ENCODE data around the gene FGD3.
"Not testable (repeated sequence)": the region's sequence is repeated elsewhere in the genome, so short reads cannot be mapped to it uniquely, and the experiment has no call there.

The FGD3 gene

GRCh38 chr9:92988215-92988768 lies 41.0 kb downstream of the FGD3 start:
- Histone ChIP-seq H3K4me3 (no peak overlapping the region), H3K9me3 (no peaks in the 10 kb centered on the region), H3K36me3 (no peaks in the 10 kb centered on the region), H3K4me1 (peaks cover 0 to 8% (median 3%) of the 10 kb centered on the region in 4 donors), H3K27me3 (no peaks in the 10 kb centered on the region), H3K27ac (no peak overlapping the region)
- intact Hi-C loops (cut with DNase I; ENCODE audit: low total_unique reads): no loop called here
- no peak for DNase-seq
- TF ChIP-seq CTCF (IDR thresholded peaks at IDR 0.05): no peak

DNA sequence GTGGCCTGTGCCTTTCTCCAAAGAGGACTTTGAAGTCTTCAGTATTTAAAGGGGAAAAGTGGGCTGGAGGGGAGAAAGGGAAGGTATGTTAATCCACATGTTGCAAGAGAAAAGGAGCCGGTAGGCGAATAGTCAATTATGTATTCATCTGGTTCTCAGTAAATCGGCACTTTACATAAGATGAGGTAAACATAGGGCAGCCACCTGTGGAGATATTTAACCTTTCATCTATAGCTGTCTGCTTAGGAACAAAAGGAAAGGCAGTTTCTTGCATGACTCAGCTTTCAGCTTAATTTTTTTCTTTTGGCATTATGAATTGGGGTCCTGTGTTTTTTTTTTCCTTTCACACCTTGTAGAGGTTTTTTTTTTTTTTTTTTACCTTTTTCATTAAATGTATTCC lies 42.2 kb downstream of the FGD3 start:
- Histone ChIP-seq H3K27ac (no peak overlapping the region), H3K27me3 (no peaks in the 10 kb centered on the region), H3K9me3 (no peaks in the 10 kb centered on the region), H3K4me1 (peaks cover 0 to 8% (median 3%) of the 10 kb centered on the region in 4 donors), H3K36me3 (no peaks in the 10 kb centered on the region), H3K4me3 (no peak overlapping the region)
- no peak for DNase-seq
- intact Hi-C loops (cut with DNase I; ENCODE audit: low total_unique reads): no loop called here
- TF ChIP-seq CTCF (IDR thresholded peaks at IDR 0.05): no peak

GRCh38 chr9:92990461-92990860 lies 43.1 kb downstream of the FGD3 start:
- intact Hi-C loops (cut with DNase I; ENCODE audit: low total_unique reads): no loop called here
- Histone ChIP-seq H3K4me3 (no peak overlapping the region), H3K4me1 (peaks cover 0 to 8% (median 3%) of the 10 kb centered on the region in 4 donors), H3K27me3 (no peaks in the 10 kb centered on the region), H3K36me3 (no peaks in the 10 kb centered on the region), H3K27ac (no peak overlapping the region), H3K9me3 (no peaks in the 10 kb centered on the region)
- no peak for DNase-seq
- no peak for TF ChIP-seq CTCF (IDR thresholded peaks at IDR 0.05)

DNA sequence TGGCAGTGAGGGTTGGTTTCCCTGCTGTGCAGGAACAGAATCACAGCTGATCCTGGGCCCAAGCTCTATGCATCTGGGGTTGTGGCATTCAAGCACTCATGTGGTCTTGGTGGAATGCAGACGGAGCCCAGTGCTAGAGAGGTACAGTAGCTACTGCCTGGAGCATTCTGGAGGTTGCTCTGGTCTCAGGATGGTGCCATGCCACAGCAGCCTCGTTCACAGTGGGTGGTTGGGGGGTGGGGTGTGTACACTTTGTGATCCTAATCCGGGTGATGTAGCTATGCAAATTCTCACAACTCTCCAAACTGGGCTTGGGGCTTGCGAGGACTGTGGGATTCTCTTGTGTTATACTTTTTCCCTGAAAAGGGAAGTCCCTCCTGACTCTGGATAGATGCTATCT lies 45.2 kb downstream of the FGD3 start:
- Histone ChIP-seq H3K27ac (no peak overlapping the region), H3K36me3 (no peaks in the 10 kb centered on the region), H3K9me3 (no peaks in the 10 kb centered on the region), H3K4me1 (no peaks in the 10 kb centered on the region), H3K4me3 (no peak overlapping the region), H3K27me3 (no peaks in the 10 kb centered on the region)
- DNase-seq: no peak
- TF ChIP-seq CTCF (IDR thresholded peaks at IDR 0.05): no peak
- intact Hi-C loops (cut with DNase I; ENCODE audit: low total_unique reads): no loop called here

- intact Hi-C loops (cut with DNase I; ENCODE audit: low total_unique reads); H3K27me3 ChIP-seq; H3K36me3 ChIP-seq; H3K4me3 ChIP-seq; H3K9me3 ChIP-seq; H3K4me1 ChIP-seq; H3K27ac ChIP-seq; DNase-seq: not testable (repeated sequence)
Measured at GRCh38 chr9:92998871-92999270, 51.5 kb downstream of the FGD3 start.

DNA sequence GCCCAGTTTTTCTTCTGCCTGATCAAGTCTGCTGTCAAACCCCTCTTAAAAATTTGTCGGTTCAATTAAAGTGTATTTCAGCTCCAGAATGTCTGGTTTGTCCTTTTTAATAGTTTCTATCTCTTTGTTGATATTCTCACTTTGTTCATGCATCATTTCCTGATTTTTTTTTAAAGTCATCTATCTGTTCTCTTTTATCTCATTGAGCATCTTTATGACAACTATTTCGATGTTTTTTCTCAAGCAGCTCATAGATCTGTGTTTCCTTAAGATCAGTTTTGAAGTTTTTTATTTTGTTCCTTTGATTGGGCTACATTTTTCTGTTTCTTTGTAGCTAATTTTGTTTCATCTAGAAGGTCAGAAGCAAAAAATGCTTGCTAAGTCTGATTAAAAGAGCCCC lies 53.7 kb downstream of the FGD3 start:
- peaks cover 0 to 6% (median 0%) of the 10 kb centered on the region in 3 donors for H3K9me3 ChIP-seq
- H3K4me3 ChIP-seq: no peak overlapping the region
- no peak for TF ChIP-seq CTCF (IDR thresholded peaks at IDR 0.05)
- intact Hi-C loops (cut with DNase I; ENCODE audit: low total_unique reads): loop anchor here (10.0 kb wide), 1 partner anchor 104 kb away; no protein-coding TSS in a partner anchor
- no peak for DNase-seq
- no peaks in the 10 kb centered on the region for H3K36me3 ChIP-seq
- peaks cover 0 to 2% of the 10 kb centered on the region in 2 donors for H3K27me3 ChIP-seq
- H3K27ac ChIP-seq: no peak overlapping the region
- H3K4me1 ChIP-seq: peaks cover 0 to 9% (median 5%) of the 10 kb centered on the region in 4 donors
